ENCODE results near the gene AFMID. TPM values are rescaled to one million over a fixed set of nuclear protein-coding genes. Genes with fewer than 3 reads are reported as not detected.

AFMID gene
- total and polyA plus RNA-seq, 5 donors from 2014 or later, result 1.8 to 5.5 (median 2.8) TPM

- Mint-ChIP-seq H3K36me3 (no peaks in the 10 kb centered on the region), H3K4me3 (no peak overlapping the region), H3K27me3 (peaks cover 5% of the 10 kb centered on the region), H3K4me1 (no peaks in the 10 kb centered on the region), H3K27ac (no peak overlapping the region), H3K9me3 (peaks cover 0 to 3% (median 0%) of the 10 kb centered on the region in 7 donors)
- no peaks in the 10 kb centered on the region for H3K27me3 ChIP-seq (ENCODE audit: control insufficient read depth, insufficient read depth, low read length)
- no peak overlapping the region for H3K27ac ChIP-seq (ENCODE audit: insufficient read depth, low read length, poor library complexity, severe bottlenecking)
- no peak overlapping the region for H3K4me3 ChIP-seq (ENCODE audit: low read depth, low read length)
- DNase-seq (no peak), ATAC-seq (ENCODE audit: low read depth in 2 of 2) (no peak)
- no peaks in the 10 kb centered on the region for H3K9me3 ChIP-seq (ENCODE audit: control insufficient read depth in 2 of 2, low read length in 2 of 2)
- H3K36me3 ChIP-seq (ENCODE audit: control insufficient read depth, insufficient read depth, low read length), result no peaks in the 10 kb centered on the region
- no peaks in the 10 kb centered on the region for H3K4me1 ChIP-seq (ENCODE audit: control insufficient read depth, insufficient read depth, low read length, poor library complexity, severe bottlenecking)
Observed at GRCh38 chr17:78241277-78242023, 54.3 kb downstream of the AFMID start.

GRCh38 chr17:78242024-78242742, 55.0 kb downstream of the AFMID start:
- H3K27me3 ChIP-seq (ENCODE audit: control insufficient read depth, insufficient read depth, low read length), result no peaks in the 10 kb centered on the region
- no peak overlapping the region for H3K4me3 ChIP-seq (ENCODE audit: low read depth, low read length)
- H3K9me3 ChIP-seq (ENCODE audit: control insufficient read depth in 2 of 2, low read length in 2 of 2), result no peaks in the 10 kb centered on the region
- no peaks in the 10 kb centered on the region for H3K4me1 ChIP-seq (ENCODE audit: control insufficient read depth, insufficient read depth, low read length, poor library complexity, severe bottlenecking)
- DNase-seq, result no peak
- Mint-ChIP-seq H3K4me1 (peaks cover 0 to under 1% (median 0%) of the 10 kb centered on the region in 4 donors), H3K4me3 (no peak overlapping the region), H3K9me3 (peaks cover 0 to 3% (median 0%) of the 10 kb centered on the region in 7 donors), H3K36me3 (no peaks in the 10 kb centered on the region), H3K27me3 (peaks cover 5% of the 10 kb centered on the region), H3K27ac (no peak overlapping the region)
- ATAC-seq (ENCODE audit: low read depth in 2 of 2), result peak; percentile 44 to 45
- H3K36me3 ChIP-seq (ENCODE audit: control insufficient read depth, insufficient read depth, low read length), result no peaks in the 10 kb centered on the region
- no peak overlapping the region for H3K27ac ChIP-seq (ENCODE audit: insufficient read depth, low read length, poor library complexity, severe bottlenecking)

- Mint-ChIP-seq H3K27ac (no peak overlapping the region), H3K4me3 (peak overlapping the region in 1 of 4 donors; percentile 41), H3K4me1 (peaks cover 0 to 27% (median 12%) of the 10 kb centered on the region in 4 donors), H3K9me3 (peaks cover 0 to 3% (median 0%) of the 10 kb centered on the region in 7 donors), H3K27me3 (peaks cover 5% of the 10 kb centered on the region), H3K36me3 (no peaks in the 10 kb centered on the region)
- DNase-seq, result no peak
- Histone ChIP-seq H3K27ac (ENCODE audit: insufficient read depth, low read length, poor library complexity, severe bottlenecking) (no peak overlapping the region), H3K9me3 (ENCODE audit: control insufficient read depth in 2 of 2, low read length in 2 of 2) (no peaks in the 10 kb centered on the region), H3K4me1 (ENCODE audit: control insufficient read depth, insufficient read depth, low read length, poor library complexity, severe bottlenecking) (peaks cover 21% of the 10 kb centered on the region), H3K4me3 (ENCODE audit: low read depth, low read length) (no peak overlapping the region), H3K36me3 (ENCODE audit: control insufficient read depth, insufficient read depth, low read length) (no peaks in the 10 kb centered on the region), H3K27me3 (ENCODE audit: control insufficient read depth, insufficient read depth, low read length) (no peaks in the 10 kb centered on the region)
- no peak for ATAC-seq (ENCODE audit: low read depth in 2 of 2)
Observed at GRCh38 chr17:78247304-78247703, 60.1 kb downstream of the AFMID start.

GRCh38 chr17:78248051-78248914, 61.1 kb downstream of the AFMID start:
- H3K27ac ChIP-seq (ENCODE audit: insufficient read depth, low read length, poor library complexity, severe bottlenecking), result no peak overlapping the region
- H3K27me3 ChIP-seq (ENCODE audit: control insufficient read depth, insufficient read depth, low read length), result no peaks in the 10 kb centered on the region
- ATAC-seq (ENCODE audit: low read depth in 2 of 2) (no peak), DNase-seq (no peak)
- no peak overlapping the region for H3K27ac Mint-ChIP-seq
- no peaks in the 10 kb centered on the region for H3K36me3 Mint-ChIP-seq
- peaks cover 31% of the 10 kb centered on the region for H3K4me1 ChIP-seq (ENCODE audit: control insufficient read depth, insufficient read depth, low read length, poor library complexity, severe bottlenecking)
- H3K36me3 ChIP-seq (ENCODE audit: control insufficient read depth, insufficient read depth, low read length), result no peaks in the 10 kb centered on the region
- H3K4me1 Mint-ChIP-seq, result peaks cover 0 to 37% (median 21%) of the 10 kb centered on the region in 4 donors
- peaks cover 0 to 3% (median 0%) of the 10 kb centered on the region in 7 donors for H3K9me3 Mint-ChIP-seq
- no peak overlapping the region for H3K4me3 ChIP-seq (ENCODE audit: low read depth, low read length)
- peaks cover 8% of the 10 kb centered on the region for H3K27me3 Mint-ChIP-seq
- no peaks in the 10 kb centered on the region for H3K9me3 ChIP-seq (ENCODE audit: control insufficient read depth in 2 of 2, low read length in 2 of 2)
- no peak overlapping the region for H3K4me3 Mint-ChIP-seq

- peak overlapping the region in 1 of 4 donors; percentile 32 for H3K4me3 Mint-ChIP-seq
- H3K27me3 Mint-ChIP-seq, result peaks cover 10% of the 10 kb centered on the region
- no peaks in the 10 kb centered on the region for H3K27me3 ChIP-seq (ENCODE audit: control insufficient read depth, insufficient read depth, low read length)
- H3K27ac Mint-ChIP-seq, result peak overlapping the region in 1 of 3 donors; percentile 49
- H3K4me1 ChIP-seq (ENCODE audit: control insufficient read depth, insufficient read depth, low read length, poor library complexity, severe bottlenecking), result peaks cover 41% of the 10 kb centered on the region
- H3K4me1 Mint-ChIP-seq, result peaks cover 0 to 42% (median 22%) of the 10 kb centered on the region in 4 donors
- ATAC-seq (ENCODE audit: low read depth in 2 of 2) (no peak), DNase-seq (no peak)
- H3K27ac ChIP-seq (ENCODE audit: insufficient read depth, low read length, poor library complexity, severe bottlenecking), result no peak overlapping the region
- peaks cover 0 to 3% (median 0%) of the 10 kb centered on the region in 7 donors for H3K9me3 Mint-ChIP-seq
- no peaks in the 10 kb centered on the region for H3K36me3 ChIP-seq (ENCODE audit: control insufficient read depth, insufficient read depth, low read length)
- no peaks in the 10 kb centered on the region for H3K36me3 Mint-ChIP-seq
- H3K4me3 ChIP-seq (ENCODE audit: low read depth, low read length), result no peak overlapping the region
- H3K9me3 ChIP-seq (ENCODE audit: control insufficient read depth in 2 of 2, low read length in 2 of 2), result no peaks in the 10 kb centered on the region
Observed at GRCh38 chr17:78249074-78249817, 62.1 kb downstream of the AFMID start.

GRCh38 chr17:78249818-78250806, 63.0 kb downstream of the AFMID start:
- peaks cover 0 to 3% (median 0%) of the 10 kb centered on the region in 7 donors for H3K9me3 Mint-ChIP-seq
- no peak for ATAC-seq (ENCODE audit: low read depth in 2 of 2)
- Histone ChIP-seq H3K36me3 (ENCODE audit: control insufficient read depth, insufficient read depth, low read length) (no peaks in the 10 kb centered on the region), H3K27ac (ENCODE audit: insufficient read depth, low read length, poor library complexity, severe bottlenecking) (no peak overlapping the region), H3K4me3 (ENCODE audit: low read depth, low read length) (no peak overlapping the region), H3K27me3 (ENCODE audit: control insufficient read depth, insufficient read depth, low read length) (no peaks in the 10 kb centered on the region), H3K4me1 (ENCODE audit: control insufficient read depth, insufficient read depth, low read length, poor library complexity, severe bottlenecking) (peaks cover 41% of the 10 kb centered on the region), H3K9me3 (ENCODE audit: control insufficient read depth in 2 of 2, low read length in 2 of 2) (no peaks in the 10 kb centered on the region)
- H3K4me3 Mint-ChIP-seq, result no peak overlapping the region
- peaks cover 0 to 50% (median 24%) of the 10 kb centered on the region in 4 donors for H3K4me1 Mint-ChIP-seq
- H3K36me3 Mint-ChIP-seq, result no peaks in the 10 kb centered on the region
- H3K27ac Mint-ChIP-seq, result peak overlapping the region in 2 of 3 donors; percentile 49 to 87
- H3K27me3 Mint-ChIP-seq, result peaks cover 9% of the 10 kb centered on the region
- DNase-seq, result no peak

All from CD4-positive, CD25-positive, alpha-beta regulatory T cell (primary cell).